Peyer's patch (tissue), 4 donors: Measurements from ENCODE around the gene FBXO47. TPM values are rescaled to one million over a fixed set of nuclear protein-coding genes. Genes with fewer than 3 reads are reported as not detected.
A peak's percentile ranks its signal among the peaks of the same experiment; 100 is the strongest.
"Not testable (repeated sequence)": the region's sequence is repeated elsewhere in the genome, so short reads cannot be mapped to it uniquely, and the experiment has no call there.

ENCODE experiments used
- DNase-seq, 3 donors: peaks; one replicate each; pipeline ENCODE4 v3.0.0-alpha.2; 2017 to 2019
- H3K27ac ChIP-seq, 4 donors: fragments of 200-600 bp; sonication (generic); one replicate each; pipeline ENCODE4 v1.5.1; 2016 to 2019
- H3K27me3 ChIP-seq, 2 donors: fragments of 200-600 bp; sonication (generic); one replicate each; pipeline ENCODE4 v1.5.1; 2019
- H3K36me3 ChIP-seq, 3 donors: fragments of 200-600 bp; sonication (generic); one replicate each; pipeline ENCODE4 v1.5.1; 2016 to 2019
- H3K4me1 ChIP-seq, 4 donors: fragments of 200-600 bp; sonication (generic); one replicate each; pipeline ENCODE4 v1.5.1; 2016 to 2019
- H3K4me3 ChIP-seq, 4 donors: fragments of 200-600 bp; sonication (generic); 1 replicate in 3 of 4; 2 replicates in 1 of 4; pipeline ENCODE4 v1.5.1; 2016 to 2019; ENCODE audit warnings: mild to moderate bottlenecking in 1 of 4
- H3K9me3 ChIP-seq, 4 donors: fragments of 200-600 bp; sonication (generic); one replicate each; pipeline ENCODE4 v1.5.1; 2016 to 2019; ENCODE audit warnings: mild to moderate bottlenecking in 1 of 4
- CTCF ChIP-seq, 6 experiments: fragments of 450-650 bp in 4 of 6; fragments of 200-600 bp in 2 of 6; sonication (generic) in 1 of 6; IDR thresholded peaks; one replicate each; pipeline ENCODE4 v1.5.1; 2017 to 2019; ENCODE audit warnings: antibody characterized with exemption in 6 of 6, mild to moderate bottlenecking in 3 of 6, moderate library complexity in 1 of 6
- POLR2A ChIP-seq, 2 donors: fragments of 450-650 bp; IDR thresholded peaks; one replicate each; pipeline ENCODE4 v1.5.1; 2017; ENCODE audit warnings: antibody characterized with exemption in 2 of 2, mild to moderate bottlenecking in 2 of 2, moderate library complexity in 2 of 2
- total RNA-seq, 4 donors: library from RNA; depleted of rRNA; stranded (reverse); fragments of >200 nt; gene quantifications; one replicate each; pipeline ENCODE4 v1.1.0, GENCODE V29; 2016

The FBXO47 gene
- total RNA-seq, 4 donors from 2014 or later = not detected

GRCh38 chr17:38982858-38983746, 15.9 kb upstream of the FBXO47 start:
- Histone ChIP-seq H3K27ac (peak overlapping the region in 1 of 4 donors; percentile 25), H3K36me3 (no peaks in the 10 kb centered on the region), H3K27me3 (no peaks in the 10 kb centered on the region), H3K4me1 (no peaks in the 10 kb centered on the region), H3K9me3 (no peaks in the 10 kb centered on the region), H3K4me3 (no peak overlapping the region)
- peak; percentile 50 to 87 (median 80) for TF ChIP-seq CTCF (IDR thresholded peaks at IDR 0.05)
- no peak for TF ChIP-seq POLR2A (IDR thresholded peaks at IDR 0.05)
- peak in 2 of 3 donors; percentile 40 to 72 for DNase-seq

DNA sequence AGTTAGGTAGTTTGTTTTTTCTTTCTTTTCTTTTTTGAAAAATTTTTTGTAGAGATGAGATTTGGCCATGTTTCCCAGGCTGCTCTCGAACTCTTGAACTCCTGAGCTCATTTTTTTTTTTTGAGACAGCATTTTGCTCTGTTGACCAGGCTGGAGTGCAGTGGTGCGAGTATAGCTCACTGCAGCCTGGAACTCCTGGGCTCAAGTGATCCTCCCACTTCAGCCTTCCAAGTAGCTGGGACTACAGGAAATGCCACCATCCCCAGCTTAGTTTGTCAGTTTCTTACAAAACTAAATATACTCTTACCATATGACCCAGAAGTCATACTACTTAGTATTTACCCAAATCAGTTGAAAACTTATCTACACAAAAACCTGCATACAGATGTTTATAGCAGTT, 14.4 kb upstream of the FBXO47 start:
- Histone ChIP-seq H3K4me3 (no peak overlapping the region), H3K27ac (no peak overlapping the region), H3K36me3 (no peaks in the 10 kb centered on the region), H3K4me1 (no peaks in the 10 kb centered on the region), H3K9me3 (no peaks in the 10 kb centered on the region), H3K27me3 (no peaks in the 10 kb centered on the region)
- no peak for DNase-seq
- TF ChIP-seq CTCF (IDR thresholded peaks at IDR 0.05) (no peak), POLR2A (IDR thresholded peaks at IDR 0.05) (no peak)

- no peak overlapping the region for H3K4me3 ChIP-seq
- no peaks in the 10 kb centered on the region for H3K27me3 ChIP-seq
- H3K36me3 ChIP-seq = no peaks in the 10 kb centered on the region
- H3K27ac ChIP-seq = peak overlapping the region in 1 of 4 donors; percentile 25
- DNase-seq = no peak
- no peaks in the 10 kb centered on the region for H3K4me1 ChIP-seq
- TF ChIP-seq CTCF (IDR thresholded peaks at IDR 0.05) (no peak), POLR2A (IDR thresholded peaks at IDR 0.05) (no peak)
- H3K9me3 ChIP-seq = no peaks in the 10 kb centered on the region
Observed at GRCh38 chr17:38980490-38981217, 13.5 kb upstream of the FBXO47 start.

- no peaks in the 10 kb centered on the region for H3K27me3 ChIP-seq
- no peak for TF ChIP-seq CTCF (IDR thresholded peaks at IDR 0.05)
- TF ChIP-seq POLR2A (IDR thresholded peaks at IDR 0.05) = no peak
- no peaks in the 10 kb centered on the region for H3K9me3 ChIP-seq
- DNase-seq = no peak
- no peak overlapping the region for H3K4me3 ChIP-seq
- no peaks in the 10 kb centered on the region for H3K36me3 ChIP-seq
- H3K4me1 ChIP-seq = no peaks in the 10 kb centered on the region
- no peak overlapping the region for H3K27ac ChIP-seq
Observed at GRCh38 chr17:38978180-38978579, 11.0 kb upstream of the FBXO47 start.

DNA sequence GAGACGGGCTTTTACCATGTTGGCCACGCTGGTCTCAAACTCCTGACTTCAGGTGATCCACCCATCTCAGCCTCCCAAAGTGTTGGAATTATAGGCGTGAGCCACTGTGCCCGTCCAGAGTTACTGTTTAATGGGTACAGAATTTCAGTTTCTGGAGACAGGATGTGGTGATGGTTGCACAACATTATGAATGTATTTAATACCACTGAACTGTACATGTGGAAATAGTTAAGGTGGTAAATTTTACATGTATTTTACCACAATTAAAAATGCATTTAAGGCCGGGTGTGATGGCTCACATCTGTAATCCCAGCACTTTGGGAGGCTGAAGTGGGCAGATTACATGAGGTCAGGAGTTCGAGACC, 9.0 kb upstream of the FBXO47 start:
- not testable (repeated sequence) for DNase-seq, H3K9me3 ChIP-seq, H3K4me1 ChIP-seq, H3K4me3 ChIP-seq, H3K27me3 ChIP-seq, H3K36me3 ChIP-seq, H3K27ac ChIP-seq

- no peaks in the 10 kb centered on the region for H3K4me1 ChIP-seq
- no peak for TF ChIP-seq CTCF (IDR thresholded peaks at IDR 0.05)
- TF ChIP-seq POLR2A (IDR thresholded peaks at IDR 0.05) = no peak
- DNase-seq = no peak
- H3K9me3 ChIP-seq = no peaks in the 10 kb centered on the region
- no peak overlapping the region for H3K4me3 ChIP-seq
- H3K27ac ChIP-seq = no peak overlapping the region
- H3K36me3 ChIP-seq = no peaks in the 10 kb centered on the region
- no peaks in the 10 kb centered on the region for H3K27me3 ChIP-seq
Observed at GRCh38 chr17:38970804-38971203, 3.6 kb upstream of the FBXO47 start.
